ENCODE data around the gene CADPS. TPM values are rescaled to one million over a fixed set of nuclear protein-coding genes. Genes with fewer than 3 reads are reported as not detected.

Gene CADPS
- total and polyA plus RNA-seq, 12 donors, result 1.4 to 36.6 (median 21.6) TPM

DNA sequence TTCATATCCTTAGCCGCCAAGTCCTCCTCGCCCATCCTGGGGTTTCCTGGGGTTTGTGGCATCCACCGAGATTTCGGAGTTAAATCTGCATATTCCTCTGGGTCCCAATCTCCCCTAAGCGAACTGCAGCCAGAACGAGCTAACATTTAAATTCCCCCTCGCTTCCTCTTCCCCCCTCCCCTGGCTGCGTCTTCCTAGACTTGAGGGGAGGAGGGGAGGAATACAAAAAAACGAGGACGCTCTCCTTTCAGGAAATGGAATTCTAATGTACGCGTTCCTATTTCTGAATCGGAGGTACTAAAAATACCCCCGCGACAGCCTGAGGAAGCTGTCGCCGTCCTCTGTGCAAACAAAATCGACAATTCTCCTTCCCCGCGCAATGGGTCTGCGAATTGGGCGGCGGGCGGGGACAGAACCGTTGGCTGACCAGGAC is 507.4 kb downstream of the CADPS start:
- Histone ChIP-seq H3K4me3 (no peak overlapping the region), H3K36me3 (no peaks in the 10 kb centered on the region), H3K4me1 (peaks cover 8 to 50% (median 24%) of the 10 kb centered on the region in 9 donors), H3K9me3 (no peaks in the 10 kb centered on the region), H3K27ac (no peak overlapping the region), H3K27me3 (peaks cover 33 to 98% (median 90%) of the 10 kb centered on the region in 7 donors)
- no peak for DNase-seq
- WGBS, 2 donors, result 1 to 2% methylated on average over 25 of the region's 25 CpGs
- TF ChIP-seq, protein P1, sequence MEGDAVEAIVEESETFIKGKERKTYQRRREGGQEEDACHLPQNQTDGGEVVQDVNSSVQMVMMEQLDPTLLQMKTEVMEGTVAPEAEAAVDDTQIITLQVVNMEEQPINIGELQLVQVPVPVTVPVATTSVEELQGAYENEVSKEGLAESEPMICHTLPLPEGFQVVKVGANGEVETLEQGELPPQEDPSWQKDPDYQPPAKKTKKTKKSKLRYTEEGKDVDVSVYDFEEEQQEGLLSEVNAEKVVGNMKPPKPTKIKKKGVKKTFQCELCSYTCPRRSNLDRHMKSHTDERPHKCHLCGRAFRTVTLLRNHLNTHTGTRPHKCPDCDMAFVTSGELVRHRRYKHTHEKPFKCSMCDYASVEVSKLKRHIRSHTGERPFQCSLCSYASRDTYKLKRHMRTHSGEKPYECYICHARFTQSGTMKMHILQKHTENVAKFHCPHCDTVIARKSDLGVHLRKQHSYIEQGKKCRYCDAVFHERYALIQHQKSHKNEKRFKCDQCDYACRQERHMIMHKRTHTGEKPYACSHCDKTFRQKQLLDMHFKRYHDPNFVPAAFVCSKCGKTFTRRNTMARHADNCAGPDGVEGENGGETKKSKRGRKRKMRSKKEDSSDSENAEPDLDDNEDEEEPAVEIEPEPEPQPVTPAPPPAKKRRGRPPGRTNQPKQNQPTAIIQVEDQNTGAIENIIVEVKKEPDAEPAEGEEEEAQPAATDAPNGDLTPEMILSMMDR (IDR thresholded peaks at IDR 0.05), result no peak
- intact Hi-C loops (cut with DNase I), result no loop called here
- no peak for ATAC-seq

DNA sequence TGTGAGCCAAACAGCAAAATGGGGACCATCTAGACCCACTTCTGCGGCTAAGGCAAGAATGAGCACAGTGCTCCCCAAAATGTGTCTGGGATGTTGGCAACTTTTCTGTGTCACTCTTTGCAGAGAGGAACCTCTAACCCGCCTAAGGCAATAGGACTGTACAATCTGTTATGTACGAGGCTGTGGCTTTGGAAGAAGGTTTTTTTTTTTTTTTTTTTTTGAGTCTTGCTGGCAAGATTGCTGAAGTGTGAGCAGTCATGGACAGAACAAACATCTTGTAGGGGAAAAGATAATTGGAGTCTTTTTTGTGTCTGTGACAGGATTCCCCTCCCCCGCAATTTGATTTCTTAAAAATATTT is 509.1 kb downstream of the CADPS start:
- 15 to 17% methylated on average over 4 of the region's 4 CpGs for WGBS, 2 donors
- DNase-seq, result no peak
- Histone ChIP-seq H3K4me3 (no peak overlapping the region), H3K27me3 (peaks cover 19 to 94% (median 82%) of the 10 kb centered on the region in 7 donors), H3K27ac (no peak overlapping the region), H3K9me3 (no peaks in the 10 kb centered on the region), H3K36me3 (no peaks in the 10 kb centered on the region), H3K4me1 (peaks cover 6 to 36% (median 24%) of the 10 kb centered on the region in 9 donors)
- intact Hi-C loops (cut with DNase I), result no loop called here
- TF ChIP-seq, protein P1 (IDR thresholded peaks at IDR 0.05), result no peak
- no peak for ATAC-seq

GRCh38 chr3:62365391-62366125 is 509.7 kb downstream of the CADPS start:
- DNase-seq, result no peak
- Histone ChIP-seq H3K36me3 (no peaks in the 10 kb centered on the region), H3K9me3 (no peaks in the 10 kb centered on the region), H3K4me1 (peaks cover 6 to 30% (median 24%) of the 10 kb centered on the region in 9 donors), H3K27me3 (peaks cover 19 to 94% (median 76%) of the 10 kb centered on the region in 7 donors), H3K4me3 (no peak overlapping the region), H3K27ac (no peak overlapping the region)
- 20% methylated on average over 16 of the region's 16 CpGs for WGBS, 2 donors
- no peak for ATAC-seq
- TF ChIP-seq, protein P1 (IDR thresholded peaks at IDR 0.05), result no peak
- intact Hi-C loops (cut with DNase I), result no loop called here

GRCh38 chr3:62364191-62364590 is 511.0 kb downstream of the CADPS start:
- H3K9me3 ChIP-seq, result no peaks in the 10 kb centered on the region
- peaks cover 2 to 16% (median 14%) of the 10 kb centered on the region in 9 donors for H3K4me1 ChIP-seq
- DNase-seq (no peak), ATAC-seq (no peak)
- H3K36me3 ChIP-seq, result no peaks in the 10 kb centered on the region
- intact Hi-C loops (cut with DNase I), result no loop called here
- no peak overlapping the region for H3K4me3 ChIP-seq
- TF ChIP-seq, protein P1 (IDR thresholded peaks at IDR 0.05), result no peak
- peaks cover 8 to 82% (median 65%) of the 10 kb centered on the region in 7 donors for H3K27me3 ChIP-seq
- H3K27ac ChIP-seq, result no peak overlapping the region
